Brain pericyte (primary cell): ENCODE results near the gene SCFD2.
"Not testable (repeated sequence)": the region's sequence is repeated elsewhere in the genome, so short reads cannot be mapped to it uniquely, and the experiment has no call there.

Experiments
- DNase-seq: peaks from one replicate; pipeline ENCODE4 v3.0.0-alpha.2; 2012; ENCODE audit warnings: low read depth, low spot score

Gene SCFD2

GRCh38 chr4:53346392-53346791 lies 19.5 kb downstream of the SCFD2 start:
- DNase-seq, result not testable (repeated sequence)

DNA sequence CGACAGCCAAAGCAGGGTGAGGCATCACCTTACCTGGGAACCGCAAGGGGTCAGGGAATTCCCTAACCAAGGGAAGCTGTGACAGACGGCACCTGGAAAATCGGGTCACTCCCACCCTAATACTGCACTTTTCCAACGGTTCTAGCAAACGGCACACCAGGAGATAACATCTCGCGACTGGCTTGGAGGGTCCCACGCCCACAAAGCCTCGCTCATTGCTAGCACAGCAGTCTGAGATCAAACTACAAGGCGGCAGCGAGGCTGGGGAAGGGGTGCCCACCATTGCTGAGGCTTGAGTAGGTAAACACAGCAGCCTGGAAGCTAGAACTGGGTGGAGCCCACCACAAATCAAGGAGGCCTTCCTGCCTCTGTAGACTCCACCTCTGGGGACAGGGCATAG lies 25.7 kb downstream of the SCFD2 start:
- not testable (repeated sequence) for DNase-seq

- DNase-seq, result not testable (repeated sequence)
Measured at GRCh38 chr4:53334916-53335315, 30.9 kb downstream of the SCFD2 start.

- no peak for DNase-seq
Measured at GRCh38 chr4:53326535-53326934, 39.3 kb downstream of the SCFD2 start.

DNA sequence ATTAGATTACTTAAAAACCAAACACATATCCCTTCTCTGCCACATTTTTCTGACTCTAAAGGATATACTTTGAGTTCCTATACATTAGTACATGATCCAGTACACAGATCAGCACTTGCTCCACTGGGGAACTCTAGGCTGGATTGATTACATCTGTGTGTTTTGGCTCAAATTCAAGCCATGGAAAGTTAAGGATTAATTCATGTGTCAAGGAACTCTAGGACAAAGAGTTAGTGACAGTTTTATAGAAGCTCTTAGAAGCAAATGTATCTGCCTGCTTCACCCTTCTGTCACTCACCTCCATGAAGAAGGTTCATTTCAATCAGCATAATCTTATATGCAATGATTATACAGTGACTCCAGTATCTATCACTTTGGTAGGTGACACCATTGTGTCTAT lies 43.2 kb downstream of the SCFD2 start:
- no peak for DNase-seq

- DNase-seq, result no peak
Measured at GRCh38 chr4:53321984-53322289, 43.9 kb downstream of the SCFD2 start.

- no peak for DNase-seq
Measured at GRCh38 chr4:53321151-53321983, 44.5 kb downstream of the SCFD2 start.

- DNase-seq, result no peak
Measured at GRCh38 chr4:53315300-53315699, 50.6 kb downstream of the SCFD2 start.

- no peak for DNase-seq
Measured at GRCh38 chr4:53314252-53314651, 51.6 kb downstream of the SCFD2 start.

- no peak for DNase-seq
Measured at GRCh38 chr4:53313510-53313909, 52.4 kb downstream of the SCFD2 start.

GRCh38 chr4:53309321-53310040 lies 56.4 kb downstream of the SCFD2 start:
- DNase-seq, result no peak

DNA sequence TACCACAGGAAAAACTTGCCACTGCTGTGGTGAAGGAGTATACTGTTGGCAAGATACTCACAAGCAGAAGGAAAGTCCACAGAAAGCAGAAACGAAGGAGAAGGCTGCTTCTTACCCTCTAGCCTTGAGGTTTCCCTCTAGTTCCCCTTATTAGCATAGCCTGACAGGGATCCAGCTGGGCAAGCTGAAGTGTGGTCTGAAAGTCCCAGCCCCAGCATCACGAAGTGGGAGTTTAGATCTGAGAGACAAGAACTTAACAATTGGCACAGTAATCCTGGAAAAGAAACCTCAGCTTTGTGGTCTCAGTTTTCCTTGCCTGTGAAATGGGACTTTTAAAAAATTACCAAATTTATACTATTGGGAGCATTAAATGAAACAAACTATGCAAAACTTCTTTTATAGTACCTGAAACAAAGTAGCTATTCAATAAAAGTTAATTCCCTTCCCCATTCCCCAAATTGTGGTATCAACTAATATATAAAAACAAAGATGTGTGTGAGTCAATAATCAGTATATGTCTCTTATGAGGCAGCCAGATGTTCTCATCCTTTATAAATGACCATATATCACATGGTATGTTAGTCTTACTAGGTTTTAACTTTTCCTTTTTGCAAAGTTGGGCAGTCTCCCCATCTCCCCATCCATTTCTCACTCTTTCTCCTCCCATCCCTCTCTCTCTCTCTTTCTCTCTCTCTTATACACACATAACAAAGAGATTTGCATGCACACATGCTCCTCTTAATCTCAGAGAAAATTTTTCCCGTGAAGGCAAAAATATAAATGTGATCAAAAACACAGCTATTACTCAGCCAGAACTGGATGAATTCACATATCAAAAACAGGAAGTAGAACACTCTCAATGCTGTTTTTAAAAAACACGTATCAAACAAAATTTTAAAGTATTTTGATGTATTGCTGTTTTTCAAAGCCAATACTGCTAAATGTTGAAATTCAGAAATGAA lies 57.8 kb downstream of the SCFD2 start:
- DNase-seq, result no peak

- no peak for DNase-seq
Measured at GRCh38 chr4:53307210-53307609, 58.7 kb downstream of the SCFD2 start.

GRCh38 chr4:53306729-53307128 lies 59.1 kb downstream of the SCFD2 start:
- no peak for DNase-seq

DNA sequence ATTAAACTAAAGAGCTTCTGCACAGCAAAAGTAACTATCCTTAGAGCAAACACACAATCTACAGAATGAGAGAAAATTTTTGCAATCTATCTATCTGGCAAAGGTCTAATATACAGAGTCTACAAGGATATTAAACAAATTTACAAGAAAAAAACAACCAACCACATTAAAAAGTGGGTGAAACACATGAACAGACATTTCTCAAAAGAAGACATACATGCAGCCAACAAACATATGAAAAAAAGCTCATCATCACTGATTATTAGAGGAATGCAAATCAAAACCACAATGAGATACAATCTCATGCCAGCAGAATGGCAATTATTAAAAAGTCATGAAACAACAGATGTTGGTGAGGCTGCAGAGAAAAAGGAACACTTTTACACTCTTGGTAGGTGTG lies 73.7 kb downstream of the SCFD2 start:
- not testable (repeated sequence) for DNase-seq

- DNase-seq, result no peak
Measured at GRCh38 chr4:53281438-53281837, 84.4 kb downstream of the SCFD2 start.

DNA sequence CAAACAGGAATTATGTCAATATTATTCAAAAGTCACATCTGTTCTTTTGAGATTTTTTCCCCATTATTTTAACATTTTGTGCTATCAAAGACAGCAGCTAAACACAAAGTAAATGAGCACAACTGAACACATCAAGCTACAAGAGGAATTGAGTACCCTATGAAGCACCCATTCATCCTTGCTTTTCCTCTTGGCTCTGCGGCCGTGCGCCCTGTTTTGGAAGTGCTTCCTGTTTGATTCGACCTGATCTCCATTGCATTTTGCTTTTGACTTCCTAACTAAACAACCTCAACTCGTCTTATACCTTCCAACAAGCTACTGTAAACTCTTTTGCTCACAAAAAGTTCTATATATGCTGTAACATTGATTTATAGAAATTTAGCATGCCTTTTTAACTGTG lies 85.0 kb downstream of the SCFD2 start:
- no peak for DNase-seq

DNA sequence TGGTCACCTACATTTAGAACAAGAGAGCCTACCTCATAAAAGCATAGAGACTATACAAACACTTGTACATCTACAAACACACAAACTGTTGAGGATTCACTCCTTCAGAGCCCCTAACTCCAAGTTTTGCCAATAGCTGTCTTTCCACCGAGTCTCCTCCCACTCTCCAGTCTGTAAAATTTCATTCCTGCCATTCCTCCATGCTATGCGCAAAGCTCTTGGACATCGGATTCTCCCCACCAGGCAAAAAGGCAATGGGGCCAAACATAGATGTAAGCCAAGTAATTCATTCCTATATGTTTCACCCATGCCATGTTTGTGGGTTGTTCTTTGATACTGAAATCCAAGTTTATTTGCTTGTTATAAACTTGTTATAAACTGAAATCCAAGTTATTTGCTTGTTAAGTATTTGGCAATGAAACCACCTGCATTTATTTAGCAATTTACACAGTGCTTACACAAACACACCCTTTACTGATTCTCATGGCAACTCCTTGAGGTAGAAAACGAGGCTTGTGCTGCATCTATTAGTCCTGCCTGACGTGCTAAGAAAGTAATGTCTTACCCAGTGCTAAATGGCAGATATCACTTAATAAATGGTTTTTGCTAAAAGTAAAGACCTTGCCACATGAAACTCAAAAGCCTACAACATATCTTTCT lies 91.1 kb downstream of the SCFD2 start:
- DNase-seq, result no peak

GRCh38 chr4:53273726-53274125 lies 92.1 kb downstream of the SCFD2 start:
- DNase-seq, result no peak

- no peak for DNase-seq
Measured at GRCh38 chr4:53267026-53267425, 98.8 kb downstream of the SCFD2 start.

DNA sequence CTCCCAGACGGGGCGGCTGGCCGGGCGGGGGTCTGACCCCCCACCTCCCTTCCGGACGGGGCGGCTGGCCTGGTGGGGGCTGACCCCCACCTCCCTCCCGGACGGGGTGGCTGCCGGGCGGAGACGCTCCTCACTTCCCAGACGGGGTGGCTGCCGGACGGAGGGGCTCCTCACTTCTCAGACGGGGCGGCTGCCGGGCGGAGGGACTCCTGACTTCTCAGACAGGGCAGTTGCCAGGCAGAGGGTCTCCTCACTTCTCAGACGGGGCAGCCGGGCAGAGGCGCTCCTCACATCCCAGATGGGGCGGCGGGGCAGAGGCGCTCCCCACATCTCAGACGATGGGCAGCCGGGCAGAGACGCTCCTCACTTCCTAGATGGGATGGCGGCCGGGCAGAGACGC lies 109.9 kb downstream of the SCFD2 start:
- DNase-seq, result not testable (repeated sequence)

DNA sequence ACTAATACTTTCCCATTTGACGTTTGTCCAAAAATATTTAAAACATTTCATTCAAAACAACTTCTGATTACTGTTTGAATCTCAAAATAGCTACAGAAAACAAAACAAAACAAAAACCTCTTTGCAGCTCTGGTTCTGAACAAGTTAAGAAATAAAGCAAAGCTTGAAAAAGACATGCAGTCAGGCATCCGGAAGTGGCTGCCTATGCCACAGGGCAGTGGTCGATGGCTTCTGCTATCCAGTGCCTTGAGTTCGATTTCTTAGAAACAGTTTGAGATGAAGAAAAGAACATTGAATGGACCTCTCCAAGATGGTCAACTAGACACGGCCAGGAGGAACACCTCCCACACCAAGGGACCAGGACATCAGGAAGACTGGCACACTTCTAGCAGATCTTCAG lies 125.3 kb downstream of the SCFD2 start:
- no peak for DNase-seq
